HG03139 (cell line): ENCODE results near the gene BEX2.
A peak's percentile ranks its signal among the peaks of the same experiment; 100 is the strongest.
"Not testable (repeated sequence)": the region's sequence is repeated elsewhere in the genome, so short reads cannot be mapped to it uniquely, and the experiment has no call there.

Experiments used
- ATAC-seq: cut with Tn5 transposase; IDR thresholded peaks from one replicate; pipeline ENCODE4 v1.9.1; 2021; ENCODE audit not compliant: unreplicated experiment

The BEX2 gene

GRCh38 chrX:103310555-103311398 lies at the start of gene BEX2:
TSS of gene BEX2 (minus strand) at chrX:103310990. CDS start at chrX:103309976, 1,014 bp downstream.
- peak; percentile 85 for ATAC-seq

DNA sequence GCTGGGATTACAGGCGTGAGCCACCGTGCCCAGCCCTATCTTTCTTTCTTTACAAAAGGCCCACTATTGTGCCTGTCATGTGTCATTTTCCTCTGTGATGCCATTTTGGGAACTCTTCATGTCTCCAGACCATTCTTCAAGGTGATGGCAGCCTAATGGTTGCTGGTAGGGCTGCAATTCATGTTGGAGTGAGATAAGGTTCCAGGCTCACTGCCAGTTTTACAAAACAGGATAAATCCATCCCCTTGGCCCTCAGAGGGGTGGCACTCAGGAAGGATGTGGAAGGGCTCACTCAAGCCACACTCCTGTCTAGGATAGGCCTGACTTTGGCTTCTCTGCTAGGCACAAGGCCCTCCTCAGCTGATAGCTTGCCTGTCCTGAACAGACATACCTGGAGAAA lies 49.3 kb upstream of the BEX2 start:
- no peak for ATAC-seq

- ATAC-seq = not testable (repeated sequence)
Observed at GRCh38 chrX:103359605-103360004, 48.8 kb upstream of the BEX2 start.

DNA sequence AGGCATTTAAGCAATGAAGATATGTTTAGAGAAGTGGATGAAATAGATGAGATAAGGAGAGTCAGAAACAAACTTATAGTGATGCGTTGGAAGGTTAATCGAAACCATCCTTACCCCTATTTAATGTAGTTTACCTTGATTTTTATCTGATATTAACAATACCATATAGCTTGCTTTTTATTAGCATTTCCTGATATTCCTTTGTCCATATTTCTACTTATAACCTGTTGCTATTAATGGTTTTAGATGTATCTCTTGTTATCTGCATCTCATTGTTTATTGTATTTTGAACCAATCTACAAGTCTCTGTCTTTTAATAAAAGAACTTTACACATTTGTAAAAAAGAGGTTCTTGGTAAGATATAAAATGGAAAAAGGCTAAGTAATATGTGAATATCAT lies 47.1 kb upstream of the BEX2 start:
- no peak for ATAC-seq

GRCh38 chrX:103356858-103357257 lies 46.1 kb upstream of the BEX2 start:
- no peak for ATAC-seq

- no peak for ATAC-seq
Observed at GRCh38 chrX:103356130-103356798, 45.5 kb upstream of the BEX2 start, which contains the start of gene TCEAL9. TSS of gene TCEAL9 (plus strand) at chrX:103356506. CDS start at chrX:103357685, 1,179 bp downstream.

GRCh38 chrX:103347682-103348397 lies 37.0 kb upstream of the BEX2 start:
- no peak for ATAC-seq

DNA sequence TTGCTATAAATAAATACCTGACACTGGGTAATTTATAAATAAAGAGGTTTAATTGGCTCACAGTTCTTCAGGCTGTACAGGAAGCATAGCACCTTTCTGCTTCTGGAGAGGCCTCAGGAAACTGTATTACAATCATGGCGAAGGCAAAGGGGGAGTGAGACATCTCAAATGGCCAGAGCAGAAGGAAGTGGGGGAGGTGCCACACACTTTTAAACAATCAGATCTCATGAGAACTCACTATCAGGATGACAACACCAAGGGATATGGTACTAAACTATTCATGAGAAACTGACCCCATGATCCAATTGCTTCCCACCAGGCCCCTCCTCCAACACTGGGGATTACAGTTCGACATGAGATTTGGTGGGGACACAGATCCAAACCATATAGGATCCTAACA lies 33.8 kb upstream of the BEX2 start:
- no peak for ATAC-seq

GRCh38 chrX:103343105-103343504 lies 32.3 kb upstream of the BEX2 start:
- no peak for ATAC-seq

DNA sequence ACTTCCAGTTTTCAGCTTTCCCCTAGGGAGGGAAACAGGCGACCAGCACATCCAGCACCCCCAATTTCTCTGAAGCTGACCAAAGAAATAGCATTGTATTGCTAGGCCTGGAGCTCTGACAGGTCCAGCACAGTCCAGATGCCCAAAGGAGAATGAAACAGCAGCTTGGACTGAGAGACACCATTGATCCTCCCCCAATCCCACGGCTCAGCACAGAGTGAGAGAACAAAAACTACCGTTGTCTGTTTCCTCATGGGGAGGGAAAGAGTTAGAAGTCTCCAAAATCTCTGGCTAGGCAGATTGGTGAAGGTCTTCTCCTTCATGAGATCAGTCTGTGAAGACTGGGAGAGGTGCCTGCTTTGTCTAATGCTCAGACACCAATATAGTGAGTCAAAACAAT lies 27.9 kb upstream of the BEX2 start:
- ATAC-seq = no peak

GRCh38 chrX:103330681-103331288 lies 20.0 kb upstream of the BEX2 start:
- no peak for ATAC-seq

DNA sequence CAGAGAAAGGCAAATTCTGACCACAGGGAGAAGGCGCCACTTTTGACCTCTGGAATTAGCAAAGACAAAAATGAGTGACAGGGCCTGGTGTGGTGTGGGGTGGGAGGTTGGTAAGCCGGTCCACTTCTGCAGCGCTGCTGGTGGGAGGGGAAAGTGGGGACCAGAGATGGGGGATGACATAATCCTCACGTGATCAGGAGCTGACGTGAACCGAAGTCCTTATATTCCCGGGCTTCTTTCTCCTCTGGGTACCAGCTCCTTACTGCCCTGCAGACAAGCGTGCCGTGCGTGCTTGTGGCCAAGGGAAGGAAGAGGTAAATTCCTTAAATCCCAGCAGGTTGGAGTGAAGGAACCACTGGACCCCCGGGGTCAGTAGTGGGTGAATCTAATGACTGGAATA lies 19.2 kb upstream of the BEX2 start, which contains the start of gene TCEAL7:
Gene TCEAL7 (plus strand): TSS at position 249 of the 400 bp plus-strand sequence. CDS start 1,165 bp downstream, outside the sequence.
- no peak for ATAC-seq

GRCh38 chrX:103311399-103311780 lies 600 bp upstream of the BEX2 start:
- ATAC-seq = no peak

- no peak for ATAC-seq
Observed at GRCh38 chrX:103309860-103310554, 783 bp downstream of the BEX2 start.

- ATAC-seq = not testable (repeated sequence)
Observed at GRCh38 chrX:103305666-103306065, 5.1 kb downstream of the BEX2 start.

DNA sequence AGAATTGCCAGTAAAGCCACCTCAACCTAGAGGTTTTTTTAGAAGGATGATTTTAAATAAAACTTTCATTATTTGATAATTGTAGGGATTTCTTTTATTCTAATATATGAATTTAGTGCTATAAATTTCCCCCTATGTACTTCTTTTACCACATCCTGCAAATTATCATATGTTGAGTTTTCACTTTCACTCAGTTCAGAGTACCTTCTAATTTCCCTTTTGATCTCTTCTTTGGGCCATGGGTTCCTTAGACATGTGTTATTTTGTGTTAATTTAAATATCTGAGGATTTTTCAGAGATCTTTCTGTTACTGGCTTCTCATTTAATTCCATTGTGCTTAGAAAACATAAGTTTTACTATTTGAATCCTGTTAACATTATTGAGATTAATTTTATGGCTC lies 6.1 kb downstream of the BEX2 start:
- ATAC-seq = no peak

DNA sequence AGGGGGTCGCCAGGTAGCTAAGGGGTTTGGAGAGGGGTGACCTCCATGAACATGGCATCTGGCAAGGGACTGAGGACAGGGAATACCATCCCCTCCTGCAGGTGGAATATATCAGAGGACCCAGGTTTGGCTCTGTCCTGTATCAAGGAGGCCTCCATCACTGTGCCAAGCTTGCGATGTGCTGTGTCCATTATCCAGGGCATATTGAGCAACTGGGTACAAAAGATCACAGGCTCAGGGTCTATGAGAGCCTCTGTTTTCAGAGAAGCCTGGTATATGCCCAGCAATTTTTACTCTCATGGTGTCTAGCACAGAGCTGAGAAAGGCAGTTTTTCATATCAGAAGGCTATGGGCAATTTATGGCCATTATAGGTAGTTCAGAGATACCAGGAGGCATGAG lies 17.7 kb downstream of the BEX2 start:
- ATAC-seq = no peak

DNA sequence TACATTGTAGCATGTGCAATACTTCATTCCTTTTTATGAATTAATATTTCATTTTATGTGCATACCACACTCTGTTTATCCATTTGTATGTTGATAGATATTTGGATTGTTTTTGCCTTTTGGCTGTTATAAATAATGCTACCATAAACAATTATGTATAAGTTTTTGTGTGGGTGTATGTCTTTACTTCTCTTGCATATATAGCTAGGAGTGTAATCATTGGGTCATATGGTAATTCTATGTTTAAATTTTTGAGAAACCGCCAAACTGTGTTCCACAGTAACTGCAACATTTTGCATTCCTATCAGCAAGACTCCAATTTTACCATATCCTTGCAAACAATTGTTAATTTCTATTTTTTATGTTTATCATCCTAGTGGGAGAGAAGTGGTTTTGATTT lies 31.2 kb downstream of the BEX2 start:
- ATAC-seq = no peak

- no peak for ATAC-seq
Observed at GRCh38 chrX:103276581-103277002, 34.2 kb downstream of the BEX2 start, which contains the start of gene TCEAL5. TSS of gene TCEAL5 (minus strand) at chrX:103276750. CDS start at chrX:103274563, 2,187 bp downstream.

GRCh38 chrX:103275947-103276567 lies 34.7 kb downstream of the BEX2 start:
- no peak for ATAC-seq
